Retina (tissue), 1 donor: Measurements from ENCODE around the gene SLC27A3.
A peak's percentile ranks its signal among the peaks of the same experiment; 100 is the strongest.
"Not testable (repeated sequence)": the region's sequence is repeated elsewhere in the genome, so short reads cannot be mapped to it uniquely, and the experiment has no call there.

Source experiments
- DNase-seq: peaks from one replicate; pipeline ENCODE4 v3.0.0-alpha.2; 2016

The SLC27A3 gene

DNA sequence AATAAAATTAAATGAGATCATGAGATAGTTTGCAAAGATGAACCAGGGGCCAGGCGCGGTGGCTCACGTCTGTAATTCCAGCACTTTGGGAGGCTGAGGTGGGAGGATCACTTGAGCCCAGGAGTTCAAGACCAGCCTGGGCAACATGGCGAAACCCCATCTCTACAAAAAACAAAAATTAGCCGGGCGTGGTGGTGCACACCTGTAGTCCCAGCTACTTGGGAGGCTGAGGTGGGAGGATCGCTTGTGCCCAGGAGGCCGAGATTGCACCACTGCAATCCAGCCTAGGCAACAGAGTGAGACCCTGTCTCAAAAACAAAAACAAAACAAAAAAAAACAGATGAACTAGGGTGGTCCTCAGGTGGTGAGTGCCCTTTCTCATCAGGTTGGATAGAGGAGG is 7.4 kb downstream of the SLC27A3 start:
- DNase-seq = not testable (repeated sequence)

GRCh38 chr1:153783233-153784190 is 8.3 kb downstream of the SLC27A3 start:
- peak; percentile 99 for DNase-seq

GRCh38 chr1:153786038-153786790 is 11.0 kb downstream of the SLC27A3 start:
- DNase-seq = no peak

- DNase-seq = no peak
Observed at GRCh38 chr1:153789478-153790034, 14.3 kb downstream of the SLC27A3 start.

DNA sequence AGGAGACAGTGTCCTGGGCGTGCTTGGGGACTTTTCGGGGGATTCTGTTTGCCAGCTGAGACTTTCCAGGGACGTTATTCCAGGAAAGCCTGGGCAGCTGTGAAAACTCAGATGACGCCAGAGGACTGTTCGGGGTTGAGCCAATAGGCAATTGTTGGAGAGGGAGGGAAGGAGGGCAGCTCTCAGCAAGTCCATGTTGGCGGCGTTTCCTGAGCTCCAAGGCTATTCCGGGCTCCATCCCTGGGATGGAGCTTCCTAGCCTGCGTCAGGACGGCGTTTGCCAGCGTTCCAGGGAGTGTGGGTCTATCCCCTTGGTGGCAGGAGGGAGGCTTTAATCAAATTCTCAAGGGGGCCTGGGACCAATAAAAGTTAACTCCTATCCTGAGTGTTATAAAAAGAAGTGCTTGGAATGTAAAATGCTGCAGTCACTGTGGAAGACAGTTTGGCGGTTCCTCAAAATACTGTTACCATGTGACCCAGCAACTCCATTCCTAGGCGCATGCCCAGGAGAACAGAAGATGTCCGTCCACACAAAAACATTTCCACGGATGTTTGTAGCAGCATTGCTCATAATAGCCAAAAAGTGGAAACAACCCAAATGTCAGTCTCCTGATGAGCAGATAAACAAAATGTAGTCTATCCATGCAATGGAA is 15.2 kb downstream of the SLC27A3 start:
- no peak for DNase-seq

GRCh38 chr1:153790966-153791647 is 15.9 kb downstream of the SLC27A3 start:
- no peak for DNase-seq

GRCh38 chr1:153791648-153792253 is 16.5 kb downstream of the SLC27A3 start:
- no peak for DNase-seq

- DNase-seq = no peak
Observed at GRCh38 chr1:153792631-153793041, 17.4 kb downstream of the SLC27A3 start.

- DNase-seq = peak; percentile 53
Observed at GRCh38 chr1:153793261-153793972, 18.2 kb downstream of the SLC27A3 start.

DNA sequence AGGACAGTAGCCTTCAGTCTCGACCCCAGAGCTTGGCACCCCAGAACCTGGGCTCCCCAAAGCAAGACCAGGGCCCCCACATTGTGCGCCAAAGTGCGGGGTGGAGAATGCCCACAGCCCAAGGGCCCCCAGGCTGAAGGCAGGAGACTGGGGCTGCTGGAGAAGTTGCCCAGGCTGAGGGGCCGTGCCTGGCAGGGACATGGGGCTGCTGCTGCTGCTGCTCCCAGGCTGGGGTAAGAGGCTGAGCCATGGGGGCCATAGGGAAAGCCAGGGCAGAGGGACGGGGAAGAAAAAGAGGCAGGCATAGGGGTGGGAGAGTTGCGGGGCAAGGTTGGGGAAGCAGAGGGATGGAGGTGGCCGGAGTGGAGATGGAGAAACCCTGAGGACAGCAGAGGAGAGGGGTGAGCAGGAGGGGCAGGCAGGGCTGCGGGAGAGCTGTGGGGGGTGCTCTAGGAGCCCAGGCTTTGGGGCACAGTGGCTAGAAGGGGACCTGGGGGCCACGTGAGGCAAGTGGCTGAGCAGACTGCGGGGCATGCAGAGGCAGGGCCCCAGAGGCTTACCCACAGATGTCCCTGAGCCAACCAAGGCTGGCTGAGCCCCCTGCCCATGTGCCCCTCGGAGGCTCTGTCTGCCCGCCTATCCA is 18.9 kb downstream of the SLC27A3 start:
- no peak for DNase-seq

DNA sequence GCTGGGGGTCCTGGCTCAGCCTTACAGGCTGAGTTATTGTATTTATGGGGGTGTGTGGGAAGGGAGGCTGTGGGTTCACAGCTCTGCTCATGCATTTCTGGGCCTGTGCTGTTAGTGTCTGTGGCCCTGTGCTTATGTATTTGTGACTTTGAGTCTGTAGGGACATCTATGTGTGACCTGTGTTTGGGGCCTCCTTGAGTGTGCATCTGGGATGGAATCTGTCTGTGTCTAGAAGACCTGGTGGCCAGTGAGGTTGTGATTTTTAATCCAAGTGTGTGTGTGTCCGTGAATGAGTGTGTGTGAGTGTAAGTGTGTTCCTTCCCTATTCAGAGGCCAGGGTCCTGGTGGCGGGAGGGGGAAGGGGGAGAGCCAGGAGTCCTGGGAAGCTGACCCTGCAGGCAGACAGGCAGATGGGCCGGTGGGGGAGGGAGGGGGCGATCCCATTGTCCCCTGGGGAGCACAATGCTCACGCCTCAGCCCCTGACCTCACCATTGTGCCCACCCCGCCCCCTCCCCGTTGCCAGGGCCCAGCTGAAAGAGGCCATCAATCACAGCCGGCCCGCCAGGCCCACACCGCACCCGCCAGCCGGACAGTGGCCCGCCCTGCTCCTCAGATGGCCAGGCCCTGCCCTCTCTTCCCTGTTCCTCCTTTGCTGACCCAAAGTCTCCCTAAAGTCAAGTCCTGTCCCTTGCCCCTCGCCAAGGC is 19.6 kb downstream of the SLC27A3 start:
- peak; percentile 87 for DNase-seq

- DNase-seq = no peak
Observed at GRCh38 chr1:153795330-153795837, 20.2 kb downstream of the SLC27A3 start.

DNA sequence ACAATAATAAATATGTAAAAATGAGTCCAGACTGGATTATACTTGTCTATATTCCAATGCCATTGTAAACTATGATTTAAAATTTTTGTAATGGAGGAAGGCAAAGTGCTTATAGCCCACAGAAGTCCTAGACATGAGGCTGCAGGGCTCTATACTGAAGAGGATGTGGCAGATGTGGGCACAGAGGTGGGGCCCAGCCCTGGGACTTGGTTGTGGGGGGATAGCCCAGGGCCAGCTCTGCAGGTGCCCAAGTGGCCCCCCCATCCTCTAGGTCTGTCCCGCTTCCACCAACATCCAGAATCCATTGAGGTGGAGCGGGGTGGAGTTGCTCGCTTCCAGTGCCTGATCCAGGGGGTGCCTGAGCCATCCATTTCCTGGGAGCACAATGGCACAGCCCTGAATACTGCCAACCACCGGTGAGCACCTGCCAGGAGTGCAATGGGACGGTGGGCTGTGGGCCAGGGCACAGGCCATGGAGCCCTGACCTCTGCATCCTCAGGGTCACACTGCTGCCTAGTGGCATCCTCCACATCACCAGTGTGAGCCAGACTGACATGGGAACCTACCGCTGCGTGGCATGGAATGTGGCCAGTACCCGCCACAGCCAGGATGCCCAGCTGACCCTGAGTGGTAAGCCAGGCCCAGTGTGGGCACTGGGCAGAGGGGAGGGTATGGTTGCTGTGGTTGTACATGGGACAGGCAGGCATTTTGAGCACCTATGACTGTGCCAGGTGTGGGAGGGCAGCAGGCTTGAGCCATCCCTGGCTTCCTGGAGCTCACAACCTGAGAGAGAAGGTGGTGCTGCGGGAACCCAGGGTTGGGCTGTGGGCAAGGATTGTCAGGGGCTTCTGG is 21.0 kb downstream of the SLC27A3 start:
- DNase-seq = no peak

GRCh38 chr1:153796786-153797659 is 21.8 kb downstream of the SLC27A3 start:
- peak; percentile 72 for DNase-seq

DNA sequence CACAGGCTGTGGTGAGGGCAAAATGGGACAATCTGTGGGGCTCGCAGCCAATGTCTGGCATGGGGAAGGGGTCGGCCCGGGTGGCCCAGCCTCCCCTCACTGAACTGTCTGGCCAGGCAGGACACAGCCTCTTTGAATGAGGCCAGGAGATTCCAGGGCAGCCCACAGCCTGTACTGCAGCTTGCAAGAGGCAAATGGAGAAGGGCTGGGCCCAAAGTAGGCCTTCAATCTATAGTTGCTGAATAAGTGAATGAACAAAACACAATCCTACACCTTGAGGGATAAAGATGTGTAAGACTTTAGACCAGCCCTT is 23.2 kb downstream of the SLC27A3 start:
- no peak for DNase-seq

GRCh38 chr1:153799016-153799415 is 23.8 kb downstream of the SLC27A3 start:
- no peak for DNase-seq

DNA sequence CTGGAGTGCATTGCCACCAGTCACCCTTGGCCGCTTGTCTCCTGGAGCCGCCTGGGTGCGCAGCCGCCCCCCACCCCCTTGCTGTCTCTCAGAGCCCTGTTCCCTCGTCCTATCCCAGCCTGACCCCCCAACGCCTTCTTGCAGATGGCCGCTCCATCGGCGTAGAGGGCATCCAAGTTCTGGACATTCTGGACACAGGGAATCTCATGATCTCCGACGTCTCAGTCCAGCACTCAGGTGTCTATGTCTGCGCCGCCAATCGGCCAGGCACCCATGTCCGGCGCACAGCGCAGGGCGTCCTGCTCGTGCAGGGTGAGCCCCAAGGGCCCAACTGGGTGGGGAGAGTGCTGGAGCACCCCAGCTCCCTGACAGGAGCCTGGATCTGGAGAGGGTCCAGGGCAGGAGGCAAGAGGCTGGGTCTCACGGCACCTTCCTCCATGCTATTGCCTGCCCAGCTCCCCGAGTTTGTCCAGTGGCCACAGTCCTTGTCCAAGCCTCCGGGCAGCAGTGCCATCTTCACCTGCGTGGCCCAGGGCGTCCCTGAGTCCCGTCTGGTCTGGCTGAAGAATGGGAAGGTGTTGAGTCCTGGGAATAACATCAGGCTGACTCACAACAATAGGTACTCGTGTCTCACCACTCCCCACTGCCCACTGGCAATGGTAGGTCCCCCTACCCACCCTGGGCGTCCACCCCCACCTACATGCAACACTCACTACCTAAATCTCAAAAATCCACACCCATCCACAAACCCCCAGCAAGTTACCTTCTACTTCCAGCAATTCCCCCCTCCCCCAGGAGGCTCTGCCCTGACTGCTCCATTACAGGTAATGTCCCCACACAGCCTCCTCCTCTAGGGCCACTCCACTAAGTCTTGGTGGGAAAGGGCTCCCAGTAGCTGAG is 24.6 kb downstream of the SLC27A3 start:
- DNase-seq = no peak
